Mesenchymal stem cell (in vitro differentiated cells and primary cell): ENCODE measurements around the gene BASP1.

Experiments
- DNase-seq: peaks from one replicate; pipeline ENCODE4 v3.0.0-alpha.2; 2013
- H2AFZ ChIP-seq: one replicate; pipeline ENCODE4 v1.6.1; 2013; ENCODE audit warnings: low read depth, mild to moderate bottlenecking, control low read depth, inconsistent platforms, low read length, moderate library complexity
- H2AK5ac ChIP-seq: 2 replicates; pipeline ENCODE4 v1.6.1; 2013; ENCODE audit warnings: low read length, moderate library complexity, mild to moderate bottlenecking, inconsistent platforms; ENCODE audit not compliant: severe bottlenecking
- H2BK120ac ChIP-seq: one replicate; pipeline ENCODE4 v1.6.1; 2013; ENCODE audit warnings: low read depth, mild to moderate bottlenecking, inconsistent platforms, low read length, moderate library complexity
- H2BK12ac ChIP-seq, 2 experiments: one replicate each; pipeline ENCODE4 v1.6.1; 2013; ENCODE audit warnings: inconsistent platforms in 2 of 2, low read length in 2 of 2, mild to moderate bottlenecking in 2 of 2, moderate library complexity in 2 of 2, control low read depth in 1 of 2
- H2BK15ac ChIP-seq: one replicate; pipeline ENCODE4 v1.6.1; 2013; ENCODE audit warnings: mild to moderate bottlenecking, low read depth, inconsistent platforms; ENCODE audit not compliant: poor library complexity, severe bottlenecking
- H2BK5ac ChIP-seq: 2 replicates; pipeline ENCODE4 v1.6.1; 2013; ENCODE audit warnings: low read depth, mild to moderate bottlenecking, low read length, control low read depth, inconsistent platforms; ENCODE audit not compliant: poor library complexity, severe bottlenecking
- H3K14ac ChIP-seq, 2 experiments: one replicate each; pipeline ENCODE4 v1.6.1; 2013; ENCODE audit warnings: inconsistent platforms in 2 of 2, low read length in 2 of 2, control low read depth in 1 of 2, mild to moderate bottlenecking in 1 of 2, moderate library complexity in 1 of 2
- H3K18ac ChIP-seq, 2 experiments: one replicate each; pipeline ENCODE4 v1.6.1; 2013; ENCODE audit warnings: inconsistent platforms in 2 of 2, low read length in 2 of 2, control low read depth in 1 of 2, low read depth in 1 of 2, mild to moderate bottlenecking in 1 of 2
- H3K23ac ChIP-seq, 2 experiments: one replicate each; pipeline ENCODE4 v1.6.1; 2013; ENCODE audit warnings: inconsistent platforms in 2 of 2, low read length in 2 of 2, mild to moderate bottlenecking in 2 of 2, moderate library complexity in 2 of 2, control low read depth in 1 of 2
- H3K27ac ChIP-seq: 2 replicates; pipeline ENCODE4 v1.5.1; 2013; ENCODE audit warnings: mild to moderate bottlenecking, moderate library complexity, low read length, control low read depth, inconsistent platforms; ENCODE audit not compliant: poor library complexity, severe bottlenecking
- H3K27me3 ChIP-seq, 2 experiments: 2 replicates each; pipeline versions ENCODE4 v1.6.1 to v1.7.0; 2013; ENCODE audit warnings: low read length in 2 of 2, mild to moderate bottlenecking in 2 of 2, moderate library complexity in 2 of 2, control low read depth in 1 of 2, inconsistent platforms in 1 of 2; ENCODE audit not compliant: control insufficient read depth in 1 of 2, insufficient read depth in 1 of 2
- H3K36me3 ChIP-seq, 2 experiments: 2 replicates each; pipeline versions ENCODE4 v1.6.1 to v1.7.0; 2013; ENCODE audit warnings: low read length in 2 of 2, control low read depth in 1 of 2, inconsistent platforms in 1 of 2, low read depth in 1 of 2, mild to moderate bottlenecking in 1 of 2; ENCODE audit not compliant: insufficient read depth in 2 of 2, control insufficient read depth in 1 of 2
- H3K4ac ChIP-seq, 2 experiments: one replicate each; pipeline ENCODE4 v1.6.1; 2013; ENCODE audit warnings: inconsistent platforms in 2 of 2, low read length in 2 of 2, mild to moderate bottlenecking in 2 of 2, moderate library complexity in 2 of 2, control low read depth in 1 of 2, low read depth in 1 of 2
- H3K4me1 ChIP-seq: 2 replicates; pipeline ENCODE4 v1.6.1; 2013; ENCODE audit warnings: low read depth, low read length, control low read depth; ENCODE audit not compliant: control insufficient read depth, insufficient read depth
- H3K4me2 ChIP-seq: 2 replicates; pipeline ENCODE4 v1.6.1; 2013; ENCODE audit warnings: low read length, mild to moderate bottlenecking, inconsistent platforms; ENCODE audit not compliant: poor library complexity, severe bottlenecking
- H3K4me3 ChIP-seq, 2 experiments: 2 replicates each; pipeline versions ENCODE4 v1.5.1 to v1.7.0; 2013; ENCODE audit warnings: low read length in 2 of 2, mild to moderate bottlenecking in 2 of 2, control low read depth in 1 of 2, low read depth in 1 of 2; ENCODE audit not compliant: insufficient read depth in 1 of 2
- H3K79me1 ChIP-seq: replicated peaks from 2 replicates; pipeline ENCODE4 v1.6.1; 2013; ENCODE audit warnings: mild to moderate bottlenecking, control low read depth, low read length, inconsistent platforms; ENCODE audit not compliant: poor library complexity, severe bottlenecking
- H3K9ac ChIP-seq: 2 replicates; pipeline ENCODE4 v1.7.0; 2013; ENCODE audit warnings: mild to moderate bottlenecking, low read length, moderate library complexity
- H3K9me3 ChIP-seq: 2 replicates; pipeline ENCODE4 v1.7.0; 2013; ENCODE audit warnings: mild to moderate bottlenecking, low read length; ENCODE audit not compliant: control insufficient read depth
- H4K8ac ChIP-seq: one replicate; pipeline ENCODE4 v1.6.1; 2013; ENCODE audit warnings: inconsistent platforms, mild to moderate bottlenecking, low read length, moderate library complexity
- H4K91ac ChIP-seq: one replicate; pipeline ENCODE4 v1.6.1; 2013; ENCODE audit warnings: mild to moderate bottlenecking, low read length, inconsistent platforms
- WGBS: methylation state at CpG from one replicate; pipeline ENCODE4 v1.1.7; 2013; ENCODE audit warnings: mixed read lengths; 5-methylcytosine and 5-hydroxymethylcytosine counted together

Gene BASP1

GRCh38 chr5:17221843-17222636 is 4.6 kb downstream of the BASP1 start:
- Histone ChIP-seq H3K4ac (no peak overlapping the region), H3K4me3 (peak overlapping the region in 1 of 2 experiments; percentile 41), H2AK5ac (no peak overlapping the region), H3K27me3 (no peaks in the 10 kb centered on the region), H3K27ac (peak overlapping the region; percentile 27), H3K23ac (no peak overlapping the region), H2BK5ac (no peak overlapping the region), H3K79me1 (no peaks in the 10 kb centered on the region), H3K14ac (no peak overlapping the region), H2BK120ac (no peak overlapping the region), H4K8ac (no peak overlapping the region), H3K18ac (no peak overlapping the region), H3K36me3 (peaks cover 4 to 49% of the 10 kb centered on the region in 2 experiments), H2BK15ac (no peak overlapping the region), H2BK12ac (no peak overlapping the region), H3K9ac (peak overlapping the region; percentile 41), H3K4me1 (peaks cover 8% of the 10 kb centered on the region), H3K4me2 (no peak overlapping the region), H3K9me3 (no peaks in the 10 kb centered on the region), H4K91ac (no peak overlapping the region), H2AFZ (no peak overlapping the region)
- 90% methylated on average over 2 of the region's 4 CpGs for WGBS
- DNase-seq: no peak

DNA sequence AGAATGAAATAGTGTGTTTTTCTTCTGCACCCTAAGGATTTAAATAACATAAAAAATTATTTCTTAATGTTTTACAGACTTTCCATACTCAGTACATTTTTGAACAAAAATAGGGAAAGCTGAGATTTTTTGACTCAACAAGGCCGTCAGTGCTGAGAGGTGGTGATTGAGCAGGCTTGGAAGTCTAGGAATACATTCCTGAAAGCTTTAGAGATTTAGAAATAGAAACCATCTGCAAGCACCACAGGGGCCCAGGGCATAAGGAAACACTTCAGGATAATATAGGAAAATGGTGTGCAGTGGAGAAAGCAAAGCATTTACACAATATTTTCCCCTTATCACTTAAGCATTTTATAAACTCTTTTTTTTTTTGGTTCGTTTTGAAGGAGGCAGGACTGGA is 5.2 kb downstream of the BASP1 start:
- 79% methylated on average over 2 of the region's 2 CpGs for WGBS

GRCh38 chr5:17223367-17224185 is 6.1 kb downstream of the BASP1 start:
- H3K27ac ChIP-seq: peak overlapping the region; percentile 16
- H3K4me1 ChIP-seq: peaks cover 8% of the 10 kb centered on the region
- no peak overlapping the region for H2BK15ac ChIP-seq
- peak overlapping the region in 1 of 2 experiments; percentile 41 for H3K4me3 ChIP-seq
- no peak overlapping the region for H2BK12ac ChIP-seq
- WGBS: 75% methylated on average over 3 of the region's 5 CpGs
- no peak overlapping the region for H3K18ac ChIP-seq
- no peaks in the 10 kb centered on the region for H3K9me3 ChIP-seq
- H3K79me1 ChIP-seq: no peaks in the 10 kb centered on the region
- H2AFZ ChIP-seq: no peak overlapping the region
- no peak overlapping the region for H2AK5ac ChIP-seq
- no peak overlapping the region for H4K91ac ChIP-seq
- H3K23ac ChIP-seq: no peak overlapping the region
- H3K9ac ChIP-seq: peak overlapping the region; percentile 41
- no peak overlapping the region for H2BK120ac ChIP-seq
- H2BK5ac ChIP-seq: no peak overlapping the region
- no peak overlapping the region for H3K14ac ChIP-seq
- no peak overlapping the region for H4K8ac ChIP-seq
- H3K4me2 ChIP-seq: no peak overlapping the region
- no peak overlapping the region for H3K4ac ChIP-seq
- H3K27me3 ChIP-seq: no peaks in the 10 kb centered on the region
- peaks cover 4 to 60% of the 10 kb centered on the region in 2 experiments for H3K36me3 ChIP-seq
- DNase-seq: no peak

More for the DNA sequence above, 5.2 kb downstream of the BASP1 start:
- H3K79me1 ChIP-seq: no peaks in the 10 kb centered on the region
- no peak overlapping the region for H4K91ac ChIP-seq
- peak overlapping the region in 1 of 2 experiments; percentile 41 for H3K4me3 ChIP-seq
- no peak overlapping the region for H2BK12ac ChIP-seq
- H3K23ac ChIP-seq: no peak overlapping the region
- no peak overlapping the region for H2AFZ ChIP-seq
- no peak overlapping the region for H2BK5ac ChIP-seq
- H3K14ac ChIP-seq: no peak overlapping the region
- peaks cover 4 to 50% of the 10 kb centered on the region in 2 experiments for H3K36me3 ChIP-seq
- H4K8ac ChIP-seq: no peak overlapping the region
- H3K27ac ChIP-seq: peak overlapping the region; percentile 27
- no peak overlapping the region for H2BK15ac ChIP-seq
- H2BK120ac ChIP-seq: no peak overlapping the region
- H3K18ac ChIP-seq: no peak overlapping the region
- peak overlapping the region; percentile 41 for H3K9ac ChIP-seq
- H3K4me1 ChIP-seq: peaks cover 8% of the 10 kb centered on the region
- H3K9me3 ChIP-seq: no peaks in the 10 kb centered on the region
- no peaks in the 10 kb centered on the region for H3K27me3 ChIP-seq
- H2AK5ac ChIP-seq: no peak overlapping the region
- H3K4me2 ChIP-seq: no peak overlapping the region
- no peak overlapping the region for H3K4ac ChIP-seq
- DNase-seq: peak; percentile 39
